Measurements from ENCODE around the gene KIF25.

DNA sequence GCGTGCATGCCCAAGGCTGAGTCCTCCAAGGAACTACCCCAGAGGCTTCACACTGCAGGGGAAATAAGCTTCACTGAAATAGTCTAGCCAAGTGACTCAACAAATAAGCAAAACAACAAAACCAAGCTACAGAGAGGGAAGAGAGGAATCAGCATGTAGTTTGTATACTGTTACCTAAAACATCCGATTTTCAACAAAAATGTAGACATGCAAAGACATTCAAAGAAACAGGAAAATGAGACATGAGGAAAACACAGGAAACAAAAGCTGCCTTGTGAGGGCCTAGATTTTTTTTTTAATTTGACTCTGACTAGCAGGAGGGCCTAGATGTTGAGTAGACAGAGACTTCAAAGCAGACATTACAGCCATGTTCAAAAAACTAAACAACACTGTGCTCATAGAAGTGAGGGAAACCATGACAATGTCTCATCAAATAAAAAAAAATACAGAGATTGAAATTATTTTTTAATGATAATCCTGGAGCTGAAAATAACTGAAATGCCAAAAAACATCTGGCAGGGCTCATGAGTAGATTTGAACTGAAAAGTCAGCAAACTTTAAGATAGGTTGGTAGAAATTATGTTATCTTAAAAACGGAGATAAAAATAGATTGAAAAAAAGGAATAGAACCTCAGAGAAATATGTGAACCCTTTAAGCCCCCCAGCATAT lies 16.4 kb upstream of the KIF25 start:
- TF ChIP-seq, protein P1, sequence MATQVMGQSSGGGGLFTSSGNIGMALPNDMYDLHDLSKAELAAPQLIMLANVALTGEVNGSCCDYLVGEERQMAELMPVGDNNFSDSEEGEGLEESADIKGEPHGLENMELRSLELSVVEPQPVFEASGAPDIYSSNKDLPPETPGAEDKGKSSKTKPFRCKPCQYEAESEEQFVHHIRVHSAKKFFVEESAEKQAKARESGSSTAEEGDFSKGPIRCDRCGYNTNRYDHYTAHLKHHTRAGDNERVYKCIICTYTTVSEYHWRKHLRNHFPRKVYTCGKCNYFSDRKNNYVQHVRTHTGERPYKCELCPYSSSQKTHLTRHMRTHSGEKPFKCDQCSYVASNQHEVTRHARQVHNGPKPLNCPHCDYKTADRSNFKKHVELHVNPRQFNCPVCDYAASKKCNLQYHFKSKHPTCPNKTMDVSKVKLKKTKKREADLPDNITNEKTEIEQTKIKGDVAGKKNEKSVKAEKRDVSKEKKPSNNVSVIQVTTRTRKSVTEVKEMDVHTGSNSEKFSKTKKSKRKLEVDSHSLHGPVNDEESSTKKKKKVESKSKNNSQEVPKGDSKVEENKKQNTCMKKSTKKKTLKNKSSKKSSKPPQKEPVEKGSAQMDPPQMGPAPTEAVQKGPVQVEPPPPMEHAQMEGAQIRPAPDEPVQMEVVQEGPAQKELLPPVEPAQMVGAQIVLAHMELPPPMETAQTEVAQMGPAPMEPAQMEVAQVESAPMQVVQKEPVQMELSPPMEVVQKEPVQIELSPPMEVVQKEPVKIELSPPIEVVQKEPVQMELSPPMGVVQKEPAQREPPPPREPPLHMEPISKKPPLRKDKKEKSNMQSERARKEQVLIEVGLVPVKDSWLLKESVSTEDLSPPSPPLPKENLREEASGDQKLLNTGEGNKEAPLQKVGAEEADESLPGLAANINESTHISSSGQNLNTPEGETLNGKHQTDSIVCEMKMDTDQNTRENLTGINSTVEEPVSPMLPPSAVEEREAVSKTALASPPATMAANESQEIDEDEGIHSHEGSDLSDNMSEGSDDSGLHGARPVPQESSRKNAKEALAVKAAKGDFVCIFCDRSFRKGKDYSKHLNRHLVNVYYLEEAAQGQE (IDR thresholded peaks at IDR 0.05; ENCODE audit: insufficient read depth in 1 of 2, low read depth in 2 of 2, low read length in 2 of 2) = no peak
- TF ChIP-seq TAF1 (IDR thresholded peaks at IDR 0.05; ENCODE audit: borderline replicate concordance, insufficient read depth, low read length) = no peak
- no peak for TF ChIP-seq POLR2AphosphoS5 (IDR thresholded peaks at IDR 0.05; ENCODE audit: low read depth, low read length)
- no peak for TF ChIP-seq SIN3A (IDR thresholded peaks at IDR 0.05; ENCODE audit: borderline replicate concordance, insufficient read depth, low read length)
- TF ChIP-seq FOXP2 (optimal IDR thresholded peaks at IDR 0.05; ENCODE audit: borderline replicate concordance, extremely low read depth, extremely low read length, insufficient read depth) = no peak

Data from PFSK-1 (cell line).